HepG2 (cell line): ENCODE measurements around the gene SLC2A2. TPM values are rescaled to one million over a fixed set of nuclear protein-coding genes. Genes with fewer than 3 reads are reported as not detected.

Source experiments
- CBFB ChIP-seq: sonication (generic); formaldehyde crosslinking; IDR thresholded peaks from 2 replicates; pipeline ENCODE4 v1.4.0; 2020; ENCODE audit warnings: missing genetic modification reagents
- CC2D1A ChIP-seq: sonication (generic); formaldehyde crosslinking; IDR thresholded peaks from 2 replicates; pipeline ENCODE4 v1.8.1; 2023; ENCODE audit warnings: mild to moderate bottlenecking, missing genetic modification reagents
- GABPB1 ChIP-seq: IDR thresholded peaks from 2 replicates; pipeline ENCODE4 v1.6.1; 2016; ENCODE audit warnings: mild to moderate bottlenecking, missing genetic modification reagents, moderate library complexity, missing compliant biosample characterization
- HNRNPLL ChIP-seq: fragments of 200-400 bp; formaldehyde crosslinking; IDR thresholded peaks from 2 replicates; pipeline ENCODE4 v1.6.1; 2017; ENCODE audit warnings: mild to moderate bottlenecking, low read depth, low read length; ENCODE audit not compliant: poor library complexity, severe bottlenecking
- KLF16 ChIP-seq, 2 experiments: sonication (generic) in 1 of 2; formaldehyde crosslinking in 1 of 2; IDR thresholded peaks; 2 replicates each; pipeline versions ENCODE4 v1.6.1 to v1.8.0; 2016 to 2023; ENCODE audit warnings: missing genetic modification reagents in 2 of 2, missing compliant biosample characterization in 1 of 2
- NCOA2 ChIP-seq: sonication (generic); formaldehyde crosslinking; IDR thresholded peaks from 2 replicates; pipeline ENCODE4 v1.8.0; 2022; ENCODE audit warnings: inconsistent platforms
- ZFP36L1 ChIP-seq: sonication (generic); formaldehyde crosslinking; IDR thresholded peaks from 2 replicates; pipeline ENCODE4 v1.8.0; 2022; ENCODE audit warnings: mild to moderate bottlenecking, missing genetic modification reagents, moderate library complexity
- ZKSCAN8 ChIP-seq: IDR thresholded peaks from 2 replicates; pipeline ENCODE4 v1.6.1; 2016; ENCODE audit warnings: borderline replicate concordance, missing genetic modification reagents, missing compliant biosample characterization
- ZNF317 ChIP-seq: sonication (generic); formaldehyde crosslinking; IDR thresholded peaks from 2 replicates; pipeline ENCODE4 v1.5.0; 2020; ENCODE audit warnings: mild to moderate bottlenecking, missing genetic modification reagents
- ZNF468 ChIP-seq: sonication (generic); formaldehyde crosslinking; IDR thresholded peaks from 2 replicates; pipeline ENCODE4 v1.8.0; 2022; ENCODE audit warnings: mild to moderate bottlenecking, moderate library complexity, missing genetic modification reagents
- ZNF552 ChIP-seq: sonication (generic); formaldehyde crosslinking; IDR thresholded peaks from 2 replicates; pipeline ENCODE4 v1.9.0; 2022; ENCODE audit warnings: missing genetic modification reagents, mild to moderate bottlenecking, borderline replicate concordance
- ZNF703 ChIP-seq: sonication (generic); formaldehyde crosslinking; IDR thresholded peaks from 2 replicates; pipeline ENCODE4 v1.5.1; 2020; ENCODE audit warnings: missing genetic modification reagents, mild to moderate bottlenecking, moderate library complexity, borderline replicate concordance
- ZNF709 ChIP-seq: sonication (generic); formaldehyde crosslinking; IDR thresholded peaks from 2 replicates; pipeline ENCODE4 v1.5.0; 2020; ENCODE audit warnings: mild to moderate bottlenecking, missing genetic modification reagents
- polyA plus RNA-seq, 8 experiments: library from polyadenylated mRNA; depleted of rRNA in 3 of 8; stranded (reverse) in 7 of 8; unstranded in 1 of 8; fragments of >200 nt; fragmentation: Illumina TruSeq in 4 of 8; extraction: Trizol in 4 of 8; gene quantifications; 2 replicates each; pipeline versions ENCODE4 v1.2.1 to v1.2.3, GENCODE V29; 2011 to 2016; ENCODE audit warnings: low read depth in 4 of 8, missing spikeins in 1 of 8, mixed read lengths in 1 of 8; ENCODE audit not compliant: insufficient read depth in 1 of 8
- total RNA-seq, 5 experiments: library from RNA; depleted of rRNA; stranded (reverse); fragments of >200 nt; fragmentation: Illumina TruSeq; extraction: Trizol; gene quantifications; 2 replicates each; pipeline ENCODE4 v1.2.3, GENCODE V29; 2016; ENCODE audit warnings: low read depth in 1 of 5
- TF ChIP-seq, protein P1 (sequence below): sonication (generic); formaldehyde crosslinking; IDR thresholded peaks from 2 replicates; pipeline ENCODE4 v1.4.0; 2020; ENCODE audit warnings: missing genetic modification reagents, borderline replicate concordance
- TF ChIP-seq, protein P2 (sequence below): sonication (generic); formaldehyde crosslinking; IDR thresholded peaks from 2 replicates; pipeline ENCODE4 v1.8.1; 2022; ENCODE audit warnings: low read depth, mild to moderate bottlenecking, missing genetic modification reagents
- TF ChIP-seq, protein P3 (sequence below): sonication (generic); formaldehyde crosslinking; conservative IDR thresholded peaks from 2 replicates; pipeline ENCODE4 v1.5.0; 2020; ENCODE audit warnings: missing genetic modification reagents
- TF ChIP-seq, protein P4 (sequence below): IDR thresholded peaks from 2 replicates; pipeline ENCODE4 v1.6.1; 2012; ENCODE audit warnings: low read length, improper control_type of control experiment

The SLC2A2 gene
- total and polyA plus RNA-seq, 2 of the 13 experiments (the other 11 are each of a cell fraction or from before 2014, with no cell fraction given) = 19.5 to 23.2 TPM

DNA sequence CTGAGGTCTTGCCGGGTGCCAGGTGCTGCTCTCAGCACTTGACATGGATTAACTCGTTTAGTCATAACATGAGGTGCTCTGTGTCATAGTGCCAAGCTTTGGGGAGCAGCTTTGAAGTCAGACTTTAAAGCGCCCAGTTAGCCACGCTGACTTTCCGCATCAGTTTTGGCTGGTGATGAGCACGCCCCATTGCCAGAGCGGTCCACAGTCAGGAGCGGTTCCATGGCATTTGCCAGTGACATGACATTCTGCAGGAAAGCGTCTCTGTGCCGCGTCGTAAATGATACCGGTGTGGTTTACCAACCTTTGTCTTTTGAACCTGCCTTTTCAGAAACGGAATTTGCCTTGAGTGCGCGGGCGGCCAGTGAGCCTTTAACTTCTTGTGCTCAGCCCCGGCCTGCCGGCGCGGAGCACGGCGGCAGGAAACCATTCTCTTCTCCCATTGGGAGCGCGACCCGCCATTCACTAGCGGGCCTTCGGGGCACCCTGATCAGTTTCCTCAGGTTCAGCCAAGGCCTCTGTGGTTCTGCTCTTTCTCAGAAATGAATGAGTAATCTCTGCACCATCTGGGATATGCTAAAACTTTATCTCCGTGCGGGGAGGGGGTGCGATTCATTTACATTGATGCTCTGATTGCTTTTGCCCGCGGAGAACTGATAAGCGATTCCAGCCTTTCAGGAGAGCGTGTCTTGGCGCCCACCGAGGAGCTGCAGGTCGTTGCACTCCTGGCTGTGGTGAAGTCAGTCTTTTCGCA, 1.7 kb upstream of the SLC2A2 start (continued):
- TF ChIP-seq, protein P1, sequence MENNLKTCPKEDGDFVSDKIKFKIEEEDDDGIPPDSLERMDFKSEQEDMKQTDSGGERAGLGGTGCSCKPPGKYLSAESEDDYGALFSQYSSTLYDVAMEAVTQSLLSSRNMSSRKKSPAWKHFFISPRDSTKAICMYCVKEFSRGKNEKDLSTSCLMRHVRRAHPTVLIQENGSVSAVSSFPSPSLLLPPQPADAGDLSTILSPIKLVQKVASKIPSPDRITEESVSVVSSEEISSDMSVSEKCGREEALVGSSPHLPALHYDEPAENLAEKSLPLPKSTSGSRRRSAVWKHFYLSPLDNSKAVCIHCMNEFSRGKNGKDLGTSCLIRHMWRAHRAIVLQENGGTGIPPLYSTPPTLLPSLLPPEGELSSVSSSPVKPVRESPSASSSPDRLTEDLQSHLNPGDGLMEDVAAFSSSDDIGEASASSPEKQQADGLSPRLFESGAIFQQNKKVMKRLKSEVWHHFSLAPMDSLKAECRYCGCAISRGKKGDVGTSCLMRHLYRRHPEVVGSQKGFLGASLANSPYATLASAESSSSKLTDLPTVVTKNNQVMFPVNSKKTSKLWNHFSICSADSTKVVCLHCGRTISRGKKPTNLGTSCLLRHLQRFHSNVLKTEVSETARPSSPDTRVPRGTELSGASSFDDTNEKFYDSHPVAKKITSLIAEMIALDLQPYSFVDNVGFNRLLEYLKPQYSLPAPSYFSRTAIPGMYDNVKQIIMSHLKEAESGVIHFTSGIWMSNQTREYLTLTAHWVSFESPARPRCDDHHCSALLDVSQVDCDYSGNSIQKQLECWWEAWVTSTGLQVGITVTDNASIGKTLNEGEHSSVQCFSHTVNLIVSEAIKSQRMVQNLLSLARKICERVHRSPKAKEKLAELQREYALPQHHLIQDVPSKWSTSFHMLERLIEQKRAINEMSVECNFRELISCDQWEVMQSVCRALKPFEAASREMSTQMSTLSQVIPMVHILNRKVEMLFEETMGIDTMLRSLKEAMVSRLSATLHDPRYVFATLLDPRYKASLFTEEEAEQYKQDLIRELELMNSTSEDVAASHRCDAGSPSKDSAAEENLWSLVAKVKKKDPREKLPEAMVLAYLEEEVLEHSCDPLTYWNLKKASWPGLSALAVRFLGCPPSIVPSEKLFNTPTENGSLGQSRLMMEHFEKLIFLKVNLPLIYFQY (CRISPR knock-in tag) = no peak
- TF ChIP-seq, protein P2, sequence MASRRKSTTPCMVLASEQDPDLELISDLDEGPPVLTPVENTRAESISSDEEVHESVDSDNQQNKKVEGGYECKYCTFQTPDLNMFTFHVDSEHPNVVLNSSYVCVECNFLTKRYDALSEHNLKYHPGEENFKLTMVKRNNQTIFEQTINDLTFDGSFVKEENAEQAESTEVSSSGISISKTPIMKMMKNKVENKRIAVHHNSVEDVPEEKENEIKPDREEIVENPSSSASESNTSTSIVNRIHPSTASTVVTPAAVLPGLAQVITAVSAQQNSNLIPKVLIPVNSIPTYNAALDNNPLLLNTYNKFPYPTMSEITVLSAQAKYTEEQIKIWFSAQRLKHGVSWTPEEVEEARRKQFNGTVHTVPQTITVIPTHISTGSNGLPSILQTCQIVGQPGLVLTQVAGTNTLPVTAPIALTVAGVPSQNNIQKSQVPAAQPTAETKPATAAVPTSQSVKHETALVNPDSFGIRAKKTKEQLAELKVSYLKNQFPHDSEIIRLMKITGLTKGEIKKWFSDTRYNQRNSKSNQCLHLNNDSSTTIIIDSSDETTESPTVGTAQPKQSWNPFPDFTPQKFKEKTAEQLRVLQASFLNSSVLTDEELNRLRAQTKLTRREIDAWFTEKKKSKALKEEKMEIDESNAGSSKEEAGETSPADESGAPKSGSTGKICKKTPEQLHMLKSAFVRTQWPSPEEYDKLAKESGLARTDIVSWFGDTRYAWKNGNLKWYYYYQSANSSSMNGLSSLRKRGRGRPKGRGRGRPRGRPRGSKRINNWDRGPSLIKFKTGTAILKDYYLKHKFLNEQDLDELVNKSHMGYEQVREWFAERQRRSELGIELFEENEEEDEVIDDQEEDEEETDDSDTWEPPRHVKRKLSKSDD = no peak
- TF ChIP-seq ZKSCAN8 (no peak), ZNF552 (no peak), ZNF703 (CRISPR knock-in tag) (no peak), ZNF709 (CRISPR knock-in tag) (no peak), KLF16 (CRISPR knock-in tag; IDR thresholded peaks at IDR 0.05) (no peak), ZFP36L1 (CRISPR knock-in tag) (no peak), NCOA2 (CRISPR knock-in tag) (no peak), ZNF317 (CRISPR knock-in tag) (no peak), GABPB1 (CRISPR knock-in tag) (peak; percentile 23; the same call in 1 of the 2 replicates), CC2D1A (CRISPR knock-in tag) (no peak), ZNF468 (no peak), HNRNPLL (peak; percentile 60), CBFB (CRISPR knock-in tag) (0 out of 2 replicates have a peak, but pooled peaks have one; percentile 25)
- TF ChIP-seq, protein P3, sequence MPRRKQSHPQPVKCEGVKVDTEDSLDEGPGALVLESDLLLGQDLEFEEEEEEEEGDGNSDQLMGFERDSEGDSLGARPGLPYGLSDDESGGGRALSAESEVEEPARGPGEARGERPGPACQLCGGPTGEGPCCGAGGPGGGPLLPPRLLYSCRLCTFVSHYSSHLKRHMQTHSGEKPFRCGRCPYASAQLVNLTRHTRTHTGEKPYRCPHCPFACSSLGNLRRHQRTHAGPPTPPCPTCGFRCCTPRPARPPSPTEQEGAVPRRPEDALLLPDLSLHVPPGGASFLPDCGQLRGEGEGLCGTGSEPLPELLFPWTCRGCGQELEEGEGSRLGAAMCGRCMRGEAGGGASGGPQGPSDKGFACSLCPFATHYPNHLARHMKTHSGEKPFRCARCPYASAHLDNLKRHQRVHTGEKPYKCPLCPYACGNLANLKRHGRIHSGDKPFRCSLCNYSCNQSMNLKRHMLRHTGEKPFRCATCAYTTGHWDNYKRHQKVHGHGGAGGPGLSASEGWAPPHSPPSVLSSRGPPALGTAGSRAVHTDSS = no peak
- TF ChIP-seq, protein P4, sequence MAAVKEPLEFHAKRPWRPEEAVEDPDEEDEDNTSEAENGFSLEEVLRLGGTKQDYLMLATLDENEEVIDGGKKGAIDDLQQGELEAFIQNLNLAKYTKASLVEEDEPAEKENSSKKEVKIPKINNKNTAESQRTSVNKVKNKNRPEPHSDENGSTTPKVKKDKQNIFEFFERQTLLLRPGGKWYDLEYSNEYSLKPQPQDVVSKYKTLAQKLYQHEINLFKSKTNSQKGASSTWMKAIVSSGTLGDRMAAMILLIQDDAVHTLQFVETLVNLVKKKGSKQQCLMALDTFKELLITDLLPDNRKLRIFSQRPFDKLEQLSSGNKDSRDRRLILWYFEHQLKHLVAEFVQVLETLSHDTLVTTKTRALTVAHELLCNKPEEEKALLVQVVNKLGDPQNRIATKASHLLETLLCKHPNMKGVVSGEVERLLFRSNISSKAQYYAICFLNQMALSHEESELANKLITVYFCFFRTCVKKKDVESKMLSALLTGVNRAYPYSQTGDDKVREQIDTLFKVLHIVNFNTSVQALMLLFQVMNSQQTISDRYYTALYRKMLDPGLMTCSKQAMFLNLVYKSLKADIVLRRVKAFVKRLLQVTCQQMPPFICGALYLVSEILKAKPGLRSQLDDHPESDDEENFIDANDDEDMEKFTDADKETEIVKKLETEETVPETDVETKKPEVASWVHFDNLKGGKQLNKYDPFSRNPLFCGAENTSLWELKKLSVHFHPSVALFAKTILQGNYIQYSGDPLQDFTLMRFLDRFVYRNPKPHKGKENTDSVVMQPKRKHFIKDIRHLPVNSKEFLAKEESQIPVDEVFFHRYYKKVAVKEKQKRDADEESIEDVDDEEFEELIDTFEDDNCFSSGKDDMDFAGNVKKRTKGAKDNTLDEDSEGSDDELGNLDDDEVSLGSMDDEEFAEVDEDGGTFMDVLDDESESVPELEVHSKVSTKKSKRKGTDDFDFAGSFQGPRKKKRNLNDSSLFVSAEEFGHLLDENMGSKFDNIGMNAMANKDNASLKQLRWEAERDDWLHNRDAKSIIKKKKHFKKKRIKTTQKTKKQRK = no peak
